H1 (cell line): ENCODE measurements around the gene MDH1B. TPM values are rescaled to one million over a fixed set of nuclear protein-coding genes. Genes with fewer than 3 reads are reported as not detected.

Source experiments
- CTCF ChIA-PET: fragments of 300-600 bp; sonication (Branson Sonifier 250); formaldehyde crosslinking; loops from one replicate; lab custom pipeline; 2021; ENCODE audit not compliant: partially characterized antibody; lab: Charles Lee
- POLR2A ChIA-PET: fragments of 300-600 bp; sonication (Branson Sonifier 250); formaldehyde crosslinking; loops from one replicate; lab custom pipeline; 2021; ENCODE audit warnings: inconsistent platforms; ENCODE audit not compliant: partially characterized antibody; lab: Charles Lee
- DNase-seq, 2 experiments: peaks; one replicate each; pipeline versions ENCODE4 v3.0.0 to v3.0.0-alpha.2; 2010 to 2022; ENCODE audit warnings: low spot score in 2 of 2, low read depth in 1 of 2, mixed read lengths in 1 of 2
- FAIRE-seq: peaks from 2 replicates; lab custom pipeline; 2011; peaks lifted over from hg19 to GRCh38; lab: Jason Lieb, UNC
- H2AFZ ChIP-seq: 2 replicates; pipeline ENCODE4 v1.8.1; 2012; ENCODE audit warnings: low read length, inconsistent platforms
- H2AK5ac ChIP-seq: 2 replicates; pipeline ENCODE4 v1.6.1; 2013; ENCODE audit warnings: low read depth, low read length
- H2BK120ac ChIP-seq: replicated peaks from 2 replicates; pipeline ENCODE3; 2013; ENCODE audit warnings: low read depth, low read length, inconsistent platforms
- H2BK12ac ChIP-seq: 2 replicates; pipeline ENCODE4 v1.6.1; 2013; ENCODE audit warnings: low read depth, low read length
- H2BK15ac ChIP-seq: 2 replicates; pipeline ENCODE4 v1.6.1; 2013; ENCODE audit warnings: low read length
- H2BK20ac ChIP-seq: 2 replicates; pipeline ENCODE4 v1.6.1; 2013; ENCODE audit warnings: low read length
- H2BK5ac ChIP-seq: 2 replicates; pipeline ENCODE4 v1.6.1; 2013; ENCODE audit warnings: low read depth, low read length
- H3K14ac ChIP-seq: 2 replicates; pipeline ENCODE4 v1.6.1; 2013; ENCODE audit warnings: inconsistent platforms; ENCODE audit not compliant: insufficient read length
- H3K18ac ChIP-seq: 2 replicates; pipeline ENCODE4 v1.6.1; 2013; ENCODE audit warnings: low read length; ENCODE audit errors: extremely low read depth
- H3K23ac ChIP-seq: 2 replicates; pipeline ENCODE4 v1.6.1; 2013; ENCODE audit warnings: inconsistent platforms; ENCODE audit not compliant: insufficient read length
- H3K23me2 ChIP-seq: 2 replicates; pipeline ENCODE4 v1.6.1; 2013; ENCODE audit warnings: low read depth, low read length
- H3K27ac ChIP-seq: 2 replicates; pipeline ENCODE4 v1.6.1; 2011; ENCODE audit warnings: low read depth, low read length, inconsistent platforms
- H3K27me3 ChIP-seq, 4 experiments: replicated peaks in 1 of 4; 1 replicate in 1 of 4; 2 replicates in 3 of 4; pipeline versions ENCODE4 v1.6.1 to v1.8.1; 2011 to 2013; ENCODE audit warnings: low read length in 3 of 4, mild to moderate bottlenecking in 3 of 4, inconsistent platforms in 2 of 4, mixed read lengths in 2 of 4, moderate library complexity in 1 of 4; ENCODE audit not compliant: control insufficient read depth in 3 of 4, insufficient read depth in 3 of 4; ENCODE audit errors: extremely low read depth in 1 of 4
- H3K36me3 ChIP-seq, 4 experiments: 2 replicates each; pipeline versions ENCODE4 v1.6.1 to v1.8.1; 2011 to 2013; ENCODE audit warnings: mild to moderate bottlenecking in 4 of 4, low read length in 3 of 4, moderate library complexity in 2 of 4, control low read depth in 1 of 4, inconsistent platforms in 1 of 4; ENCODE audit not compliant: insufficient read depth in 4 of 4, control insufficient read depth in 2 of 4
- H3K4ac ChIP-seq: replicated peaks from 2 replicates; pipeline ENCODE3; 2013; ENCODE audit warnings: low read length, low read depth, mixed read lengths, inconsistent platforms; ENCODE audit not compliant: insufficient read length
- H3K4me1 ChIP-seq, 4 experiments: replicated peaks in 1 of 4; 1 replicate in 1 of 4; 2 replicates in 3 of 4; pipeline versions ENCODE4 v1.6.1 to v1.8.1; 2011 to 2013; ENCODE audit warnings: low read length in 3 of 4, inconsistent platforms in 2 of 4, mixed read lengths in 1 of 4; ENCODE audit not compliant: insufficient read depth in 4 of 4, control insufficient read depth in 3 of 4
- H3K4me2 ChIP-seq, 2 experiments: 2 replicates each; pipeline versions ENCODE4 v1.6.1 to v1.8.1; 2011 to 2013; ENCODE audit warnings: low read depth in 2 of 2, low read length in 2 of 2, control low read depth in 1 of 2, inconsistent platforms in 1 of 2, mild to moderate bottlenecking in 1 of 2; ENCODE audit not compliant: insufficient read depth in 1 of 2
- H3K4me3 ChIP-seq, 4 experiments: fragments of 200-600, 300-600 bp in 1 of 4; sonication (generic), shearing (Covaris generic), sonication (Bioruptor Twin) in 1 of 4; 2 replicates each; pipeline versions ENCODE4 v1.5.1 to v1.8.1; 2011 to 2016; ENCODE audit warnings: low read length in 4 of 4, low read depth in 3 of 4, control low read depth in 2 of 4, inconsistent platforms in 2 of 4, mild to moderate bottlenecking in 2 of 4, mixed read lengths in 1 of 4, moderate library complexity in 1 of 4; ENCODE audit not compliant: insufficient read depth in 2 of 4; ENCODE audit errors: extremely low read depth in 1 of 4
- H3K56ac ChIP-seq: replicated peaks from 2 replicates; pipeline ENCODE3; 2013; ENCODE audit warnings: low read depth, mild to moderate bottlenecking, mixed read lengths, low read length, inconsistent platforms; ENCODE audit not compliant: insufficient read length
- H3K79me1 ChIP-seq: 2 replicates; pipeline ENCODE4 v1.6.1; 2013; ENCODE audit warnings: low read depth, low read length, control low read depth
- H3K79me2 ChIP-seq, 2 experiments: 2 replicates each; pipeline versions ENCODE4 v1.6.1 to v1.8.1; 2012 to 2013; ENCODE audit warnings: low read length in 2 of 2, mild to moderate bottlenecking in 2 of 2, inconsistent platforms in 1 of 2; ENCODE audit not compliant: insufficient read depth in 2 of 2, control insufficient read depth in 1 of 2
- H3K9ac ChIP-seq, 4 experiments: replicated peaks in 1 of 4; 1 replicate in 1 of 4; 2 replicates in 3 of 4; pipeline versions ENCODE4 v1.6.1 to v1.8.1; 2011 to 2013; ENCODE audit warnings: low read depth in 3 of 4, low read length in 3 of 4, control low read depth in 2 of 4, mild to moderate bottlenecking in 2 of 4, moderate library complexity in 2 of 4, inconsistent platforms in 1 of 4; ENCODE audit errors: extremely low read depth in 1 of 4
- H3K9me3 ChIP-seq, 2 experiments: 2 replicates each; pipeline versions ENCODE4 v1.6.1 to v1.8.1; 2012 to 2013; ENCODE audit warnings: mild to moderate bottlenecking in 2 of 2, moderate library complexity in 2 of 2, control low read depth in 1 of 2, inconsistent platforms in 1 of 2, low read depth in 1 of 2, low read length in 1 of 2, mixed read lengths in 1 of 2; ENCODE audit not compliant: insufficient read depth in 2 of 2
- H4K20me1 ChIP-seq, 2 experiments: replicated peaks in 1 of 2; 2 replicates each; pipeline versions ENCODE3 to v1.8.1; 2011 to 2013; ENCODE audit warnings: inconsistent platforms in 2 of 2, low read length in 2 of 2, mild to moderate bottlenecking in 1 of 2; ENCODE audit not compliant: insufficient read depth in 2 of 2, control insufficient read depth in 1 of 2
- H4K5ac ChIP-seq: 2 replicates; pipeline ENCODE4 v1.6.1; 2013; ENCODE audit warnings: low read length, low read depth, mixed read lengths, inconsistent platforms; ENCODE audit not compliant: insufficient read length
- H4K8ac ChIP-seq: 2 replicates; pipeline ENCODE4 v1.8.0; 2013; ENCODE audit warnings: mild to moderate bottlenecking, moderate library complexity, low read length, inconsistent platforms; ENCODE audit not compliant: insufficient read depth; ENCODE audit errors: extremely low read depth
- H4K91ac ChIP-seq: replicated peaks from 2 replicates; pipeline ENCODE3; 2013; ENCODE audit warnings: low read length, mixed read lengths, inconsistent platforms; ENCODE audit not compliant: insufficient read length
- HDAC6 ChIP-seq: IDR thresholded peaks from one replicate; pipeline ENCODE4 v1.7.1; 2012; ENCODE audit warnings: low read depth, mild to moderate bottlenecking, inconsistent platforms, low read length, moderate library complexity
- MAX ChIP-seq: IDR thresholded peaks from 2 replicates; pipeline ENCODE4 v1.6.1; 2012; ENCODE audit warnings: inconsistent platforms
- SIN3A ChIP-seq, 2 experiments: IDR thresholded peaks in 1 of 2; conservative IDR thresholded peaks in 1 of 2; 2 replicates each; pipeline ENCODE4 v1.6.1; 2011 to 2012; ENCODE audit warnings: low read length in 2 of 2, improper control_type of control experiment in 1 of 2, low read depth in 1 of 2, mild to moderate bottlenecking in 1 of 2
- WGBS, 2 experiments: shearing (Covaris generic) in 1 of 2; methylation state at CpG; one replicate each; pipeline versions ENCODE4 v1.1.6 to v1.1.7; 2013 to 2015; ENCODE audit warnings: low lambda C conversion rate in 2 of 2, mixed read lengths in 2 of 2, inconsistent platforms in 1 of 2, low coverage in 1 of 2, missing lambda C conversion rate in 1 of 2; ENCODE audit not compliant: insufficient replicate concordance in 2 of 2, insufficient coverage in 1 of 2, insufficient read length in 1 of 2; ENCODE audit errors: extremely low coverage in 1 of 2, missing lambda C conversion rate in 1 of 2; 5-methylcytosine and 5-hydroxymethylcytosine counted together
- polyA plus RNA-seq, 7 experiments: library from polyadenylated mRNA; depleted of rRNA in 3 of 7; stranded (reverse) in 5 of 7; unstranded in 2 of 7; fragments of >200 nt in 5 of 7; fragments of 200-250 nt in 2 of 7; gene quantifications; 1 replicate in 5 of 7; 2 replicates in 1 of 7; 4 replicates in 1 of 7; pipeline versions ENCODE4 v1.2.1 to v1.2.3, GENCODE V29; 2011 to 2013; ENCODE audit warnings: missing spikeins in 2 of 7, mixed read lengths in 2 of 7
- total RNA-seq: library from RNA; stranded (reverse); fragmentation: NEBNext Ultra II Directional; extraction: Animal tissue kit (Norgen Biotek cat#: 25700); gene quantifications from 2 replicates; pipeline ENCODE4 v1.2.1, GENCODE V29; 2021

Gene MDH1B
- total and polyA plus RNA-seq, 2 of the 8 experiments (the other 6 are each of a cell fraction or from before 2014, with no cell fraction given), result 1.5 to 2.1 TPM

DNA sequence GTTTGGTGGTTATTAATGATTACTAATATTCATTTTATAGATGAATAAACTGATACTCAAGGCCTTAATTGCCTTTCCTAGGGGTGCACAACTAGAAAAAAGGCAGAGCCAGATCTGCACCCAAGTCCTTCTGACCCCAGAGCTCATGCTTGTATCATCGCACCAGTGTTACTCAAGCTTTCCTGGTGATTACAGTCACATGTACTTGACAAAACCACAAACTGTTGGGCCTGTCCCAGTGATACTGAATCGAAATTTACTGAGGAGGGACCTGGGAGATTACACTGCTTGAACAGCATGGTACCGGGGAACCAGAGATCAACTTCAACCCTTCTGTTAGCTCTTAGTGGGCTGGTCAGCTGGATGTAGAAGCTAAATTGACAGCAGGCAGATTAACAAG is 34.0 kb upstream of the MDH1B start:
- DNase-seq (no peak), FAIRE-seq (no peak)
- Histone ChIP-seq H3K56ac (no peak overlapping the region), H3K9me3 (no peaks in the 10 kb centered on the region), H2AK5ac (no peak overlapping the region), H3K18ac (no peak overlapping the region), H3K23ac (no peak overlapping the region), H2BK5ac (no peak overlapping the region), H4K8ac (no peak overlapping the region), H3K27me3 (no peaks in the 10 kb centered on the region), H2BK12ac (peak overlapping the region; percentile 53; the same call in 1 of the 2 replicates), H3K4ac (no peak overlapping the region), H3K23me2 (peaks cover under 1% of the 10 kb centered on the region; the same call in 1 of the 2 replicates), H2AFZ (no peak overlapping the region), H4K91ac (no peak overlapping the region), H3K4me3 (no peak overlapping the region), H2BK120ac (no peak overlapping the region), H3K27ac (no peak overlapping the region), H2BK20ac (0 out of 2 replicates have a peak overlapping the region, but pooled peaks have one; percentile 8), H2BK15ac (no peak overlapping the region), H3K36me3 (peaks cover 0 to 9% (median under 1%) of the 10 kb centered on the region in 4 experiments; a peak in 1 of 8 replicates), H4K5ac (no peak overlapping the region), H3K79me2 (no peaks in the 10 kb centered on the region), H3K4me2 (no peak overlapping the region), H3K9ac (no peak overlapping the region), H3K14ac (no peak overlapping the region), H3K79me1 (no peaks in the 10 kb centered on the region), H4K20me1 (no peaks in the 10 kb centered on the region), H3K4me1 (peaks cover 14 to 18% (median 15%) of the 10 kb centered on the region in 4 experiments)
- TF ChIP-seq HDAC6, result no peak
- TF ChIP-seq MAX, result no peak
- no peak for TF ChIP-seq SIN3A (conservative IDR thresholded peaks at IDR 0.05 in 1 of 2, IDR thresholded peaks at IDR 0.05 in 1 of 2; ENCODE audit: low read depth in 1 of 2, low read length in 2 of 2)
- WGBS, 2 experiments, result 92% methylated on average over 3 of the region's 3 CpGs; no CpG with 5 or more reads in 1 of the 2 experiments
- CTCF ChIA-PET, result interaction anchor here (0.9 to 4.8 kb wide), 8 partner anchors 14 to 675 kb away, joined by 3 to 38 read pairs (median 6); no protein-coding TSS in a partner anchor
- POLR2A ChIA-PET, result interaction anchor here (0.7 kb wide), 1 partner anchor 814 kb away, joined by 3 read pairs; no protein-coding TSS in a partner anchor
